Stimulated activated CD8-positive, alpha-beta memory T cell treated with anti-CD3 and anti-CD28 coated beads, Interleukin-15, amount 100 ng/mL, for 48 hours (primary cell): ENCODE data around the gene COL4A2.
"Not testable (repeated sequence)": the region's sequence is repeated elsewhere in the genome, so short reads cannot be mapped to it uniquely, and the experiment has no call there.

Source experiments
- DNase-seq, 2 donors: peaks; one replicate each; pipeline ENCODE4 v3.0.0-alpha.2; 2020; ENCODE audit warnings: low read depth in 2 of 2

COL4A2 gene

GRCh38 chr13:110307767-110308655, 927 bp downstream of the COL4A2 start:
- DNase-seq: no peak

- DNase-seq: no peak
Measured at GRCh38 chr13:110308656-110309359, 1.7 kb downstream of the COL4A2 start.

GRCh38 chr13:110309661-110310524, 2.8 kb downstream of the COL4A2 start:
- DNase-seq: no peak

GRCh38 chr13:110310541-110311442, 3.7 kb downstream of the COL4A2 start:
- DNase-seq: no peak

- no peak for DNase-seq
Measured at GRCh38 chr13:110311443-110312338, 4.6 kb downstream of the COL4A2 start.

GRCh38 chr13:110312339-110313031, 5.4 kb downstream of the COL4A2 start:
- no peak for DNase-seq

GRCh38 chr13:110313261-110313660, 6.2 kb downstream of the COL4A2 start:
- not testable (repeated sequence) for DNase-seq

- DNase-seq: not testable (repeated sequence)
Measured at GRCh38 chr13:110313733-110314132, 6.6 kb downstream of the COL4A2 start.

GRCh38 chr13:110314516-110315245, 7.6 kb downstream of the COL4A2 start:
- no peak for DNase-seq

- no peak for DNase-seq
Measured at GRCh38 chr13:110316196-110316595, 9.1 kb downstream of the COL4A2 start.

GRCh38 chr13:110317093-110317492, 10.0 kb downstream of the COL4A2 start:
- no peak for DNase-seq

GRCh38 chr13:110317496-110318195, 10.6 kb downstream of the COL4A2 start:
- DNase-seq: no peak

GRCh38 chr13:110318920-110319319, 11.8 kb downstream of the COL4A2 start:
- no peak for DNase-seq

- DNase-seq: no peak
Measured at GRCh38 chr13:110319397-110319773, 12.3 kb downstream of the COL4A2 start.

GRCh38 chr13:110319774-110320509, 12.9 kb downstream of the COL4A2 start:
- peak in 1 of 2 donors; percentile 7 for DNase-seq

- no peak for DNase-seq
Measured at GRCh38 chr13:110320645-110321044, 13.6 kb downstream of the COL4A2 start.

- not testable (repeated sequence) for DNase-seq
Measured at GRCh38 chr13:110321573-110321972, 14.5 kb downstream of the COL4A2 start.
